Measurements from ENCODE around the gene SFT2D1.

SFT2D1 gene

DNA sequence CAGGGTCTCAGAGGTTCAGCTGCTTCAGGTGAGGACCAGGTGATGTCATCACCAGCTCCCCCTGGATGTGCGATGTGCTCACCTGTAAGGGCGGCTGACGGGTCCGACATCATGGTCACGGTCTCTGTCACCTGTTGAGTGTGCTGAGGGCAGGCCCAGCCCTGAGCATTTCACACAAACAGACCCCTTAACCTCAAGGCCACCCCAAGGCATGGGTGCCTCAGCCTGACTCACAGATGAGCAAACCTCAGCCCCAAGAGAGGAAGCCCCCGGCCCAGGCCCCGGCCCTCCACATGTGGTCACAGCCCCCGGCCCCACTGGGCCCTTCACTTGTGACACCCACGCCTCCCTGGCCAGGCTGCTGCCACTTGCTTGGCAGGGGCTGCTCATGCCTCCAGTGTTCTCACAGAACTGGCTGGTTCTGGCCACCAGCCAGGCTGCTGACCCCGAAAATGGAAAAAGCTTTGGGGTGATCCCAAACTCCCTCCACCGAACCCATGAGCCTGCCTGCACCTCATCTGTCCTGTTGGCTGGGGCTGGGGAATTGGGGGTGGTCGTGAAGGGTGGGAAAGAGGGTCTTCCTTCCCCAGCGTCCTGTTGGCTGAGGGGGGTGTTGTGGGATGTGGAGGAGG lies 67.5 kb downstream of the SFT2D1 start:
- TF ChIP-seq, protein P1, sequence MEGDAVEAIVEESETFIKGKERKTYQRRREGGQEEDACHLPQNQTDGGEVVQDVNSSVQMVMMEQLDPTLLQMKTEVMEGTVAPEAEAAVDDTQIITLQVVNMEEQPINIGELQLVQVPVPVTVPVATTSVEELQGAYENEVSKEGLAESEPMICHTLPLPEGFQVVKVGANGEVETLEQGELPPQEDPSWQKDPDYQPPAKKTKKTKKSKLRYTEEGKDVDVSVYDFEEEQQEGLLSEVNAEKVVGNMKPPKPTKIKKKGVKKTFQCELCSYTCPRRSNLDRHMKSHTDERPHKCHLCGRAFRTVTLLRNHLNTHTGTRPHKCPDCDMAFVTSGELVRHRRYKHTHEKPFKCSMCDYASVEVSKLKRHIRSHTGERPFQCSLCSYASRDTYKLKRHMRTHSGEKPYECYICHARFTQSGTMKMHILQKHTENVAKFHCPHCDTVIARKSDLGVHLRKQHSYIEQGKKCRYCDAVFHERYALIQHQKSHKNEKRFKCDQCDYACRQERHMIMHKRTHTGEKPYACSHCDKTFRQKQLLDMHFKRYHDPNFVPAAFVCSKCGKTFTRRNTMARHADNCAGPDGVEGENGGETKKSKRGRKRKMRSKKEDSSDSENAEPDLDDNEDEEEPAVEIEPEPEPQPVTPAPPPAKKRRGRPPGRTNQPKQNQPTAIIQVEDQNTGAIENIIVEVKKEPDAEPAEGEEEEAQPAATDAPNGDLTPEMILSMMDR (IDR thresholded peaks at IDR 0.05; ENCODE audit: control insufficient read depth, insufficient read depth, low read depth, low read length, missing control alignments): no peak
- DNase-seq (ENCODE audit: low read depth): no peak
- H3K4me3 ChIP-seq (ENCODE audit: control insufficient read depth, low read depth, low read length): no peak overlapping the region

DNA sequence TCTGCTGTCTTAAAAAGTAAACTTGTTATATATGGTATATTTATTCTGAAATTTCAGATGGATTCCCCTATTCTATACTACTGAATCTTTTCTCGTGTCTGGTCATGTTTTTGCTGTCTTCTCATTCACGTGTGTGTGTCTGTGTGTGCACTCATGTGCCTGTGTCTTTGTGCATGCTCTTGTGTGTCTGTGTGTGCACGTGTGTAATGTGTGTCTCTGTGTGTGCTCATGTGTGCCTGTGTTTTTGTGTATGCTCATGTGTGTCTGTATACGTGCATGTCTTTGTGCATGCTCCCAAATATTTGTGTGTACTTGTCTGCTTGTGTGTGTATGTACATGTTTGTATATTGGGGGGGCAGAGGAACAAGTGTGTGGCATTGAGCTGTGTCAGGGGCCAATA lies 68.2 kb downstream of the SFT2D1 start:
- H3K4me3 ChIP-seq (ENCODE audit: control insufficient read depth, low read depth, low read length): no peak overlapping the region
- no peak for DNase-seq (ENCODE audit: low read depth)
- TF ChIP-seq, protein P1 (IDR thresholded peaks at IDR 0.05; ENCODE audit: control insufficient read depth, insufficient read depth, low read depth, low read length, missing control alignments): no peak

DNA sequence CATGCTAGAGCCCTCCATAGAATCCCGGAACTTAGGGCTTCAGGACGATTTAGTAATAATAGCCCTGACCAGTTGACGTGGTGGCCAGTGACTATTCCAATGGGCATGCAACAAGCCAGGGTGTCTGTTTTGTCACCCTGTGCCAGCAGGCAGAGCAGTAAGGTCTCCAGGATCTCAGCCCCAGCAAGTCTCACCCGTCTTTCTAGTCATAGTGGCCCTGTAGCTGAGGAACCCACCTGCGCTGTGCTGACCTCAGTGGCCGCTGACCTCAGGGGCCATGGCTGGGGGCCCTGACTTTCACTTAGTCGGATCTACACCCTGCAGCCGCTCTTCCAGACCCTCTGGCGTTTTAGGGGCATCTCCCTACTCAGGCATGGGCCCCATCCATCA lies 71.0 kb downstream of the SFT2D1 start:
- no peak overlapping the region for H3K4me3 ChIP-seq (ENCODE audit: control insufficient read depth, low read depth, low read length)
- TF ChIP-seq, protein P1 (IDR thresholded peaks at IDR 0.05; ENCODE audit: control insufficient read depth, insufficient read depth, low read depth, low read length, missing control alignments): no peak

DNA sequence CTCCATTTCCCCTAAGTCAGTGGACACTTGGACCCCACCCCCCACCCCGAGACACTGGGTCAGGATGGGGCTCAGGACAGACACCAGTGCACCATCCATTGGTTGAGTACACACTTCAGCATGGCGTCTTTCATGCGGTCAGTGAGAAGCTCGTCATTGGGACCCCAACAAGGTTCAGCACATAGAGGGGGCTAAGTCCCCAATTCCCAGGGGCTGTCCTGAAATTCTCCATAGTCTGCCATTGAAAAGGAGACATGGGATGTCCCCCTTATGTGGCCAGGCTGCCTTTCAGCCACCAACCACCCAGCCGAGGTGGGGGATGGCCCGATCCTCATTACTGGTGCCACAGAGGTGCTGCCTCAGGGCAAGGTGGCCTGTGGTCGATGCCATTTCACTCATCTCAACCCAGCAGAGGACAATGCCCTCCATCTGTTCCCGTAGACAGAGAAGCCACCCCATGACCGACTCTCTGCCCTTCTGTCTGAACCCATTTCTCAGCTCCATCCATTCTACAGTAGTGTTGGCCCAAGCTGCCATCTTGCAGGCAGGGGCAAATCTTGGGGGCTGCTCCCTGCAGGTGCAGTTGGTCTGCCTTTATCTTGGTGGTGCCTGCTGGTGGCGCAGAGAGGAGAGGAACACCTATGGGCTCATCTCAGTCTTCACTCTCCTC lies 71.5 kb downstream of the SFT2D1 start:
- TF ChIP-seq, protein P1 (IDR thresholded peaks at IDR 0.05; ENCODE audit: control insufficient read depth, insufficient read depth, low read depth, low read length, missing control alignments): no peak
- no peak for DNase-seq (ENCODE audit: low read depth)
- H3K4me3 ChIP-seq (ENCODE audit: control insufficient read depth, low read depth, low read length): no peak overlapping the region

More for the DNA sequence above, 71.0 kb downstream of the SFT2D1 start:
- no peak for DNase-seq (ENCODE audit: low read depth)

Measured in AG09309 (cell line).